ENCODE measurements around the gene ZNF578. TPM values are rescaled to one million over a fixed set of nuclear protein-coding genes. Genes with fewer than 3 reads are reported as not detected.

The ZNF578 gene
- total RNA-seq, 1 experiment from 2014 or later = not detected

DNA sequence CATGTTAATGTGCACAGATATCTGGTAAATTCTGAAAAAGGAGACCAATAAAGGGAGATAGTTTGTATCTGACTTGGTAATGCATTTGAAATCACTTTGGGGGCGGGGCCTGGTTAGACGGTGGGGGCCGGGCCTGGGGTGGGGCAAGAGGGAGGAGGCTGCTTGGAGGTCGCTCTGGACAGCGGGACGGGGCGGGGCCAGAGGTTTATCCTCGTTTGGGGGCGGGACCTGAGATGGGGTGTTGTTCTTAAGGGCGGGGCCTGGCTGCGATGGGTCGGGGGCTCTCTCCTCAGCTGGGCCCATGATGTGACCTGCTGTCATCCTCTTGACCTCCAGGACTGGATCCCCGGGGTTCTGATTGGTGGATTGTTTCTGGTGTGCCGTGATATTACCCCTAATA, 69.2 kb downstream of the ZNF578 start:
- no peaks in the 10 kb centered on the region for H3K4me1 Mint-ChIP-seq (ENCODE audit: low read depth, unreplicated experiment)
- no peak for DNase-seq
- BruUV-seq (replicated peaks) = no TSS peak
- CTCF ChIA-PET = no interaction called here
- H3K36me3 Mint-ChIP-seq (ENCODE audit: insufficient read depth, unreplicated experiment) = peaks cover 7% of the 10 kb centered on the region
- H3K9me3 Mint-ChIP-seq (ENCODE audit: low read depth, unreplicated experiment) = peaks cover 10% of the 10 kb centered on the region
- intact Hi-C loops (cut with micrococcal nuclease; ENCODE audit: unreplicated experiment) = no loop called here
- TF ChIP-seq, protein P1, sequence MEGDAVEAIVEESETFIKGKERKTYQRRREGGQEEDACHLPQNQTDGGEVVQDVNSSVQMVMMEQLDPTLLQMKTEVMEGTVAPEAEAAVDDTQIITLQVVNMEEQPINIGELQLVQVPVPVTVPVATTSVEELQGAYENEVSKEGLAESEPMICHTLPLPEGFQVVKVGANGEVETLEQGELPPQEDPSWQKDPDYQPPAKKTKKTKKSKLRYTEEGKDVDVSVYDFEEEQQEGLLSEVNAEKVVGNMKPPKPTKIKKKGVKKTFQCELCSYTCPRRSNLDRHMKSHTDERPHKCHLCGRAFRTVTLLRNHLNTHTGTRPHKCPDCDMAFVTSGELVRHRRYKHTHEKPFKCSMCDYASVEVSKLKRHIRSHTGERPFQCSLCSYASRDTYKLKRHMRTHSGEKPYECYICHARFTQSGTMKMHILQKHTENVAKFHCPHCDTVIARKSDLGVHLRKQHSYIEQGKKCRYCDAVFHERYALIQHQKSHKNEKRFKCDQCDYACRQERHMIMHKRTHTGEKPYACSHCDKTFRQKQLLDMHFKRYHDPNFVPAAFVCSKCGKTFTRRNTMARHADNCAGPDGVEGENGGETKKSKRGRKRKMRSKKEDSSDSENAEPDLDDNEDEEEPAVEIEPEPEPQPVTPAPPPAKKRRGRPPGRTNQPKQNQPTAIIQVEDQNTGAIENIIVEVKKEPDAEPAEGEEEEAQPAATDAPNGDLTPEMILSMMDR (IDR thresholded peaks at IDR 0.05; ENCODE audit: unreplicated experiment) = no peak
- no peaks in the 10 kb centered on the region for H3K27me3 Mint-ChIP-seq (ENCODE audit: unreplicated experiment)
- H3K27ac Mint-ChIP-seq (ENCODE audit: unreplicated experiment) = no peak overlapping the region
- H3K4me3 Mint-ChIP-seq (ENCODE audit: low read depth, unreplicated experiment) = no peak overlapping the region

DNA sequence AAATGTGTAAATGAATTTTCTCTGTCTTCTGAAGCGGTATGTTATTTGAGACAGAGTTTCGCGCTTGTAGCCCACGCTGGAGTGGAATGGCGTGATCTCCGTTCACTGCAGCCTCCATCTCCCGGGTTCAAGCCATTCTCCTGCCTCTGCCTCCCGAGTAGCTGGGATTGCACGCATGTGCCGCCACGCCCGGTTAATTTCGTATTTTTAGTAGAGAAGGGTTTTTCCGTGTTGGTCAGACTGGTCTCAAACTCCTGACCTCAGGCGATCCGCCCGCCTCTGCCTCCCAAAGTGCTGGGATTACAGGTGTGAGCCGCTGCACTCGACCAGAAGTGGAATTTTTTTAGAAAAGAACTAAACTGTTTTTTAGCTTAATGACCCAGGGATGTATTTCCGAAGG, 70.7 kb downstream of the ZNF578 start:
- BruUV-seq (replicated peaks) = no TSS peak
- CTCF ChIA-PET = no interaction called here
- no peak for DNase-seq
- intact Hi-C loops (cut with micrococcal nuclease; ENCODE audit: unreplicated experiment) = no loop called here
- Mint-ChIP-seq H3K27me3 (ENCODE audit: unreplicated experiment) (no peaks in the 10 kb centered on the region), H3K9me3 (ENCODE audit: low read depth, unreplicated experiment) (peaks cover 21% of the 10 kb centered on the region), H3K4me3 (ENCODE audit: low read depth, unreplicated experiment) (no peak overlapping the region), H3K36me3 (ENCODE audit: insufficient read depth, unreplicated experiment) (peaks cover 9% of the 10 kb centered on the region), H3K4me1 (ENCODE audit: low read depth, unreplicated experiment) (no peaks in the 10 kb centered on the region), H3K27ac (ENCODE audit: unreplicated experiment) (no peak overlapping the region)
- TF ChIP-seq, protein P1 (IDR thresholded peaks at IDR 0.05; ENCODE audit: unreplicated experiment) = no peak

DNA sequence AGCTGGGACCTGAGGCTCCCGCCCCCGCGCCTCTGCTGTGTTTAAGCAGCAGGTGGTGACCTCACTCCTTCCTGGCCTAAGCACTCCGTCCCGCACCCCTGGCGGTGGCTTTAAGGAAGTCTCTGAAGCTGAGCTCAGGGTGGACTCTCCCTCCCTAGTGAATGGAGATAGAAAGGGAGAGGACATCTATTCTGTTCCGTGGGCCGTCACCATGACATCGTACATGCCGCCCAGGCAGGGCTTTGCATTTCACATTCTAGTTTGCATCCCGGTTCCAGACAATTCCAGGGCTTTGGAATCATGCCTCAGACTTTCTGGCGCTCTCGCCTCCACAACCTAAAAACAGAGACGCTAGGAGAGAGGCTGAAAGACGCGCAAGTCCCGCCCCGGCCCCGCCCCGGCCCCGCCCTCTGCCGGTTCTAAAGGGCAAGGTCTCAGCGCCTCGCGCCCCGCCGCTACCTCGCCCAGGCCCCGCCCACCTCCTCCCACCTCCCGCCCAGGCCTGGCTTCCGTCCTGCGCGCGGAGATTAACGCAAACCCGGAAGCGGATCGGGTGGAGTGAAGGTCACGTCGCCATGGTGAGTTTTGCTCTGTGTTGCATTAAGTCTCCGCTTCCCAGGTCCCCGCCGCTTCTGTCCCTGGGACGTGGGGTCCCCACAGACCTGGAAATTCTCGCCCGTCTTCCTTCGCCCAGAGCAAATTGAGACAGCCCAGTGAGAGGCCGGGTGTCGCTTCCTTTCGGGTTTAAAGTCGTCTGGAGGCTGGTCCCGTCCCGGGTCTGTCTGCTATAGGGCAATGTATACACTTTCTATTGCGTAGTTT, 74.0 kb downstream of the ZNF578 start, which contains the start of gene ZNF808:
Gene ZNF808 (plus strand): TSS at position 535 of the 822 bp plus-strand sequence. CDS start 15,617 bp downstream, outside the sequence.
- no TSS peak for BruUV-seq (replicated peaks)
- intact Hi-C loops (cut with micrococcal nuclease; ENCODE audit: unreplicated experiment) = no loop called here
- DNase-seq = no peak
- Mint-ChIP-seq H3K36me3 (ENCODE audit: insufficient read depth, unreplicated experiment) (peaks cover 9% of the 10 kb centered on the region), H3K4me3 (ENCODE audit: low read depth, unreplicated experiment) (no peak within 1 kb of the TSS), H3K27me3 (ENCODE audit: unreplicated experiment) (no peaks in the 10 kb centered on the region), H3K4me1 (ENCODE audit: low read depth, unreplicated experiment) (no peaks in the 10 kb centered on the region), H3K27ac (ENCODE audit: unreplicated experiment) (no peak within 1 kb of the TSS), H3K9me3 (ENCODE audit: low read depth, unreplicated experiment) (peaks cover 11% of the 10 kb centered on the region)
- CTCF ChIA-PET = no interaction called here
- TF ChIP-seq, protein P1 (IDR thresholded peaks at IDR 0.05; ENCODE audit: unreplicated experiment) = no peak

DNA sequence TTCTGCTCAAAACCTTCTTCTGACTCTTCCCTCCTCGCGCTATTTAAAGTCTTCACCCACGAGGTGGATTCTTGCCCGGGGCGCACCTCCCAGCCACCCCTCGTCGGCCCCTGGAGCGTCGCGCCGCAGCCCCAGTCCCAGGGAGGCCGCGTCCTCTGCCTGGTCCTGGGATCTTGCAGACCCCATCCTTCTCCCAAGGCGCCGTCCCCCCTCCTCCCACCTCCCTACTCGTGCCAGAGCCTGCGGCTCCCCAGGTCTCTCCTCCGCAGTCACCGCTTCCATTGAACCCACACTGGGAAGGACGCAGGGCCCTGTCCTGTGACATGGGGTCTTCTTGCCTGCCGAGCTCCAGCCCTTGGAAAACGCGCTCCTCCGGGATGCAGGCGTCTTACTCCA, 74.6 kb downstream of the ZNF578 start:
- BruUV-seq (replicated peaks) = no TSS peak
- peaks cover 11% of the 10 kb centered on the region for H3K9me3 Mint-ChIP-seq (ENCODE audit: low read depth, unreplicated experiment)
- no peak overlapping the region for H3K4me3 Mint-ChIP-seq (ENCODE audit: low read depth, unreplicated experiment)
- TF ChIP-seq, protein P1 (IDR thresholded peaks at IDR 0.05; ENCODE audit: unreplicated experiment) = no peak
- CTCF ChIA-PET = no interaction called here
- no peak for DNase-seq
- no peaks in the 10 kb centered on the region for H3K27me3 Mint-ChIP-seq (ENCODE audit: unreplicated experiment)
- intact Hi-C loops (cut with micrococcal nuclease; ENCODE audit: unreplicated experiment) = no loop called here
- H3K36me3 Mint-ChIP-seq (ENCODE audit: insufficient read depth, unreplicated experiment) = peaks cover 7% of the 10 kb centered on the region
- H3K27ac Mint-ChIP-seq (ENCODE audit: unreplicated experiment) = no peak overlapping the region
- H3K4me1 Mint-ChIP-seq (ENCODE audit: low read depth, unreplicated experiment) = no peaks in the 10 kb centered on the region

Measured in Calu3 (cell line).